ENCODE measurements around the gene MANF.
A peak's percentile ranks its signal among the peaks of the same experiment; 100 is the strongest.
"Not testable (repeated sequence)": the region's sequence is repeated elsewhere in the genome, so short reads cannot be mapped to it uniquely, and the experiment has no call there.

The MANF gene

GRCh38 chr3:51384726-51385473 lies at the start of gene MANF:
Gene MANF (plus strand): TSS chr3:51385291. CDS start chr3:51385343, 52 bp downstream.
- DNase-seq (ENCODE audit: extremely low read depth in 1 of 2, low read depth in 1 of 2): peak; percentile 89 to 95

GRCh38 chr3:51336261-51336660 lies 48.8 kb upstream of the MANF start:
- no peak for DNase-seq (ENCODE audit: extremely low read depth in 1 of 2, low read depth in 1 of 2)

- DNase-seq (ENCODE audit: extremely low read depth in 1 of 2, low read depth in 1 of 2): no peak
Measured at GRCh38 chr3:51337666-51338065, 47.4 kb upstream of the MANF start.

GRCh38 chr3:51338632-51339031 lies 46.5 kb upstream of the MANF start:
- no peak for DNase-seq (ENCODE audit: extremely low read depth in 1 of 2, low read depth in 1 of 2)

GRCh38 chr3:51340013-51340829 lies 44.9 kb upstream of the MANF start:
- no peak for DNase-seq (ENCODE audit: extremely low read depth in 1 of 2, low read depth in 1 of 2)

GRCh38 chr3:51340989-51341636 lies 44.0 kb upstream of the MANF start:
- DNase-seq (ENCODE audit: extremely low read depth in 1 of 2, low read depth in 1 of 2): no peak

GRCh38 chr3:51343918-51344687 lies 41.0 kb upstream of the MANF start:
- DNase-seq (ENCODE audit: extremely low read depth in 1 of 2, low read depth in 1 of 2): no peak

GRCh38 chr3:51350751-51351150 lies 34.3 kb upstream of the MANF start:
- DNase-seq (ENCODE audit: extremely low read depth in 1 of 2, low read depth in 1 of 2): no peak

GRCh38 chr3:51353131-51353530 lies 32.0 kb upstream of the MANF start:
- no peak for DNase-seq (ENCODE audit: extremely low read depth in 1 of 2, low read depth in 1 of 2)

- DNase-seq (ENCODE audit: extremely low read depth in 1 of 2, low read depth in 1 of 2): no peak
Measured at GRCh38 chr3:51353691-51354090, 31.4 kb upstream of the MANF start.

GRCh38 chr3:51354172-51354571 lies 30.9 kb upstream of the MANF start:
- no peak for DNase-seq (ENCODE audit: extremely low read depth in 1 of 2, low read depth in 1 of 2)

GRCh38 chr3:51354731-51355615 lies 30.1 kb upstream of the MANF start:
- DNase-seq (ENCODE audit: extremely low read depth in 1 of 2, low read depth in 1 of 2): no peak

- no peak for DNase-seq (ENCODE audit: extremely low read depth in 1 of 2, low read depth in 1 of 2)
Measured at GRCh38 chr3:51355891-51356578, 29.1 kb upstream of the MANF start.

- DNase-seq (ENCODE audit: extremely low read depth in 1 of 2, low read depth in 1 of 2): no peak
Measured at GRCh38 chr3:51357856-51358255, 27.2 kb upstream of the MANF start.

- no peak for DNase-seq (ENCODE audit: extremely low read depth in 1 of 2, low read depth in 1 of 2)
Measured at GRCh38 chr3:51358981-51359380, 26.1 kb upstream of the MANF start.

- no peak for DNase-seq (ENCODE audit: extremely low read depth in 1 of 2, low read depth in 1 of 2)
Measured at GRCh38 chr3:51360806-51361205, 24.3 kb upstream of the MANF start.

- DNase-seq (ENCODE audit: extremely low read depth in 1 of 2, low read depth in 1 of 2): no peak
Measured at GRCh38 chr3:51361746-51362145, 23.3 kb upstream of the MANF start.

GRCh38 chr3:51362476-51362875 lies 22.6 kb upstream of the MANF start:
- DNase-seq (ENCODE audit: extremely low read depth in 1 of 2, low read depth in 1 of 2): no peak

- DNase-seq (ENCODE audit: extremely low read depth in 1 of 2, low read depth in 1 of 2): not testable (repeated sequence)
Measured at GRCh38 chr3:51368276-51368675, 16.8 kb upstream of the MANF start.

Data from activated CD8-positive, alpha-beta memory T cell treated with anti-CD3 and anti-CD28 coated beads for 1 hour (primary cell).